H9 (cell line): ENCODE results near the gene DNAI1. TPM values are rescaled to one million over a fixed set of nuclear protein-coding genes. Genes with fewer than 3 reads are reported as not detected.

Source experiments
- DNase-seq: peaks from one replicate; pipeline ENCODE4 v3.0.0-alpha.2; 2017
- H2AFZ ChIP-seq: one replicate; pipeline ENCODE4 v1.6.1; 2013; ENCODE audit warnings: mild to moderate bottlenecking, low read length, control low read depth, moderate library complexity
- H2AK5ac ChIP-seq: 2 replicates; pipeline ENCODE4 v1.6.1; 2013; ENCODE audit warnings: low read length, control low read depth, mixed read lengths; ENCODE audit not compliant: insufficient read length
- H2BK120ac ChIP-seq: one replicate; pipeline ENCODE4 v1.6.1; 2013; ENCODE audit warnings: low read depth, mild to moderate bottlenecking, low read length, control low read depth, inconsistent platforms; ENCODE audit not compliant: poor library complexity, severe bottlenecking
- H2BK12ac ChIP-seq: 2 replicates; pipeline ENCODE4 v1.6.1; 2013; ENCODE audit warnings: low read length, control low read depth, mixed read lengths, low read depth; ENCODE audit not compliant: insufficient read length
- H2BK15ac ChIP-seq: 2 replicates; pipeline ENCODE4 v1.6.1; 2013; ENCODE audit warnings: low read depth, low read length, control low read depth
- H2BK20ac ChIP-seq: one replicate; pipeline ENCODE4 v1.6.1; 2013; ENCODE audit warnings: low read depth, mild to moderate bottlenecking, low read length, control low read depth, inconsistent platforms; ENCODE audit not compliant: poor library complexity, severe bottlenecking
- H2BK5ac ChIP-seq: 2 replicates; pipeline ENCODE4 v1.6.1; 2013; ENCODE audit warnings: low read length, control low read depth, mixed read lengths; ENCODE audit not compliant: insufficient read length
- H3K14ac ChIP-seq: 2 replicates; pipeline ENCODE4 v1.6.1; 2013; ENCODE audit warnings: low read length, control low read depth; ENCODE audit not compliant: insufficient read depth
- H3K18ac ChIP-seq: 2 replicates; pipeline ENCODE4 v1.6.1; 2013; ENCODE audit warnings: low read depth, mild to moderate bottlenecking, mixed read lengths, low read length, control low read depth; ENCODE audit not compliant: insufficient read length
- H3K23ac ChIP-seq: 2 replicates; pipeline ENCODE4 v1.6.1; 2013; ENCODE audit warnings: low read length, control low read depth, mixed read lengths, low read depth; ENCODE audit not compliant: insufficient read length
- H3K23me2 ChIP-seq: 2 replicates; pipeline ENCODE4 v1.6.1; 2013; ENCODE audit warnings: low read depth, mild to moderate bottlenecking, mixed read lengths, low read length, control low read depth; ENCODE audit not compliant: insufficient read length, poor library complexity, severe bottlenecking
- H3K27ac ChIP-seq: 2 replicates; pipeline ENCODE4 v1.5.1; 2013; ENCODE audit warnings: low read length, control low read depth, mixed read lengths, low read depth; ENCODE audit not compliant: insufficient read length
- H3K27me3 ChIP-seq: 2 replicates; pipeline ENCODE4 v1.6.1; 2013; ENCODE audit warnings: low read length, control low read depth, inconsistent platforms; ENCODE audit not compliant: insufficient read depth
- H3K4ac ChIP-seq: 2 replicates; pipeline ENCODE4 v1.6.1; 2013; ENCODE audit warnings: low read depth, mild to moderate bottlenecking, control low read depth, inconsistent platforms, low read length, moderate library complexity
- H3K4me1 ChIP-seq: 2 replicates; pipeline ENCODE4 v1.6.1; 2013; ENCODE audit warnings: low read length, control low read depth, inconsistent platforms; ENCODE audit not compliant: insufficient read depth
- H3K4me2 ChIP-seq: 2 replicates; pipeline ENCODE4 v1.6.1; 2013; ENCODE audit warnings: low read length, control low read depth, mixed read lengths; ENCODE audit not compliant: insufficient read length, insufficient read depth
- H3K56ac ChIP-seq: 2 replicates; pipeline ENCODE4 v1.6.1; 2013; ENCODE audit warnings: low read depth, mild to moderate bottlenecking, mixed read lengths, low read length, control low read depth; ENCODE audit not compliant: insufficient read length
- H3K79me1 ChIP-seq: 2 replicates; pipeline ENCODE4 v1.6.1; 2013; ENCODE audit warnings: low read depth, mild to moderate bottlenecking, moderate library complexity, low read length, control low read depth, inconsistent platforms; ENCODE audit not compliant: insufficient read depth, poor library complexity, severe bottlenecking
- H3K79me2 ChIP-seq: 2 replicates; pipeline ENCODE4 v1.6.1; 2013; ENCODE audit warnings: low read length, control low read depth, inconsistent platforms; ENCODE audit not compliant: insufficient read depth
- H3K9ac ChIP-seq: 2 replicates; pipeline ENCODE4 v1.6.1; 2013; ENCODE audit warnings: low read length, control low read depth, mixed read lengths; ENCODE audit not compliant: insufficient read length; ENCODE audit errors: extremely low read depth
- H3K9me3 ChIP-seq: one replicate; pipeline ENCODE4 v1.6.1; 2013; ENCODE audit warnings: low read depth, low read length, inconsistent platforms; ENCODE audit not compliant: control insufficient read depth
- H3T11ph ChIP-seq: one replicate; pipeline ENCODE4 v1.6.1; 2013; ENCODE audit warnings: mild to moderate bottlenecking, low read length, control low read depth, inconsistent platforms
- H4K20me1 ChIP-seq: one replicate; pipeline ENCODE4 v1.6.1; 2013; ENCODE audit not compliant: control insufficient read depth, insufficient read length, insufficient read depth
- H4K5ac ChIP-seq: 2 replicates; pipeline ENCODE4 v1.6.1; 2013; ENCODE audit warnings: low read depth, mild to moderate bottlenecking, mixed read lengths, low read length, control low read depth; ENCODE audit not compliant: insufficient read length
- H4K8ac ChIP-seq: replicated peaks from 2 replicates; pipeline ENCODE4 v1.6.1; 2013; ENCODE audit warnings: low read length, control low read depth, mixed read lengths, low read depth; ENCODE audit not compliant: insufficient read length
- H4K91ac ChIP-seq: 2 replicates; pipeline ENCODE4 v1.6.1; 2013; ENCODE audit warnings: low read depth, mild to moderate bottlenecking, moderate library complexity, mixed read lengths, low read length, control low read depth; ENCODE audit not compliant: insufficient read length
- H3K27ac Mint-ChIP-seq, 3 experiments: 2 replicates in 2 of 3; 3 replicates in 1 of 3; pipeline ENCODE4 v1.8.0; 2020 to 2021; ENCODE audit warnings: mixed read lengths in 3 of 3, mild to moderate bottlenecking in 1 of 3, moderate library complexity in 1 of 3
- H3K27me3 Mint-ChIP-seq: 2 replicates; pipeline ENCODE4 v1.8.0; 2021; ENCODE audit warnings: low read depth, mild to moderate bottlenecking, moderate library complexity, mixed read lengths
- H3K36me3 Mint-ChIP-seq, 3 experiments: 2 replicates in 2 of 3; 3 replicates in 1 of 3; pipeline ENCODE4 v1.8.0; 2020 to 2021; ENCODE audit warnings: low read depth in 3 of 3, mixed read lengths in 3 of 3; ENCODE audit not compliant: insufficient read depth in 1 of 3
- H3K4me1 Mint-ChIP-seq, 2 experiments: 2 replicates each; pipeline ENCODE4 v1.8.0; 2020; ENCODE audit warnings: mixed read lengths in 2 of 2
- H3K4me3 Mint-ChIP-seq, 2 experiments: 2 replicates in 1 of 2; 3 replicates in 1 of 2; pipeline ENCODE4 v1.8.0; 2020 to 2021; ENCODE audit warnings: mild to moderate bottlenecking in 2 of 2, mixed read lengths in 2 of 2, moderate library complexity in 1 of 2
- H3K9me3 Mint-ChIP-seq, 2 experiments: 2 replicates in 1 of 2; 3 replicates in 1 of 2; pipeline ENCODE4 v1.8.0; 2020; ENCODE audit warnings: mild to moderate bottlenecking in 2 of 2, mixed read lengths in 2 of 2, moderate library complexity in 1 of 2
- CTCF ChIP-seq: fragments of 200-600 bp; sonication (generic); conservative IDR thresholded peaks from 3 replicates; pipeline ENCODE4 v1.8.0; 2021; ENCODE audit warnings: antibody characterized with exemption, mild to moderate bottlenecking
- WGBS: extraction: QIAGEN DNeasy Blood & Tissue Kit; methylation state at CpG from one replicate; pipeline ENCODE4 v1.1.7; 2013; ENCODE audit warnings: missing lambda C conversion rate, low lambda C conversion rate, mixed read lengths; ENCODE audit not compliant: insufficient read length; ENCODE audit errors: extremely low coverage; 5-methylcytosine and 5-hydroxymethylcytosine counted together
- total RNA-seq: library from RNA; stranded (reverse); gene quantifications from 2 replicates; pipeline ENCODE4 v1.2.1, GENCODE V29; 2021

Gene DNAI1
- total RNA-seq, 1 experiment from 2014 or later, result 0.22 TPM

GRCh38 chr9:34499076-34499475, 40.5 kb downstream of the DNAI1 start:
- H3K23me2 ChIP-seq, result no peaks in the 10 kb centered on the region
- Mint-ChIP-seq H3K27ac (no peak overlapping the region), H3K27me3 (peaks cover 3% of the 10 kb centered on the region; the same call in 1 of the 2 replicates), H3K4me1 (peaks cover 8 to 29% of the 10 kb centered on the region in 2 experiments), H3K36me3 (no peaks in the 10 kb centered on the region), H3K4me3 (no peak overlapping the region), H3K9me3 (no peaks in the 10 kb centered on the region)
- H2AK5ac ChIP-seq, result no peak overlapping the region
- no peak overlapping the region for H3K4me2 ChIP-seq
- no peak overlapping the region for H2BK20ac ChIP-seq
- no peaks in the 10 kb centered on the region for H3K79me2 ChIP-seq
- no peak overlapping the region for H3T11ph ChIP-seq
- H2BK5ac ChIP-seq, result no peak overlapping the region
- no peaks in the 10 kb centered on the region for H3K79me1 ChIP-seq
- no peaks in the 10 kb centered on the region for H3K27me3 ChIP-seq
- H2AFZ ChIP-seq, result no peak overlapping the region
- no peak overlapping the region for H2BK120ac ChIP-seq
- WGBS, result no CpG with 5 or more reads among the region's 2 CpGs
- H2BK12ac ChIP-seq, result no peak overlapping the region
- H4K5ac ChIP-seq, result no peak overlapping the region
- H4K91ac ChIP-seq, result no peak overlapping the region
- no peak overlapping the region for H3K14ac ChIP-seq
- 0 out of 2 replicates have a peak, but pooled peaks cover 2% of the 10 kb centered on the region for H3K4me1 ChIP-seq
- no peak overlapping the region for H4K8ac ChIP-seq
- DNase-seq, result no peak
- H3K27ac ChIP-seq, result no peak overlapping the region
- no peak overlapping the region for H3K9ac ChIP-seq
- H3K23ac ChIP-seq, result no peak overlapping the region
- TF ChIP-seq CTCF, result no peak
- H3K4ac ChIP-seq, result no peak overlapping the region
- no peak overlapping the region for H3K18ac ChIP-seq
- H2BK15ac ChIP-seq, result no peak overlapping the region
- no peaks in the 10 kb centered on the region for H4K20me1 ChIP-seq
- no peak overlapping the region for H3K56ac ChIP-seq
- no peaks in the 10 kb centered on the region for H3K9me3 ChIP-seq
